Omental fat pad (tissue), 4 donors: ENCODE results near the gene SMIM30. TPM values are rescaled to one million over a fixed set of nuclear protein-coding genes. Genes with fewer than 3 reads are reported as not detected.

ENCODE experiments used
- ATAC-seq: fragments of 150-250 bp; one replicate; pipeline ENCODE4 v1.9.1; 2016; ENCODE audit warnings: mild to moderate bottlenecking, moderate library complexity; ENCODE audit not compliant: low FRiP score
- DNase-seq: peaks from one replicate; pipeline ENCODE4 v3.0.0-alpha.2; 2019; ENCODE audit warnings: low spot score
- CTCF ChIP-seq, 3 donors: fragments of 450-650 bp; IDR thresholded peaks; one replicate each; pipeline ENCODE4 v1.5.1; 2016 to 2017; ENCODE audit warnings: antibody characterized with exemption in 3 of 3, mild to moderate bottlenecking in 3 of 3, moderate library complexity in 2 of 3
- total RNA-seq, 4 donors: library from RNA; depleted of rRNA; stranded (reverse); fragments of >200 nt; gene quantifications; one replicate each; pipeline ENCODE4 v1.1.0, GENCODE V29; 2016

SMIM30 gene
- total RNA-seq, 4 donors from 2014 or later: 24.7 to 49.0 (median 38.7) TPM

GRCh38 chr7:113143486-113144257 is 25.3 kb upstream of the SMIM30 start:
- DNase-seq: no peak
- no peak for TF ChIP-seq CTCF (IDR thresholded peaks at IDR 0.05)
- no peak for ATAC-seq

GRCh38 chr7:113142385-113143119 is 24.2 kb upstream of the SMIM30 start:
- ATAC-seq (no peak), DNase-seq (no peak)
- TF ChIP-seq CTCF (IDR thresholded peaks at IDR 0.05): no peak

DNA sequence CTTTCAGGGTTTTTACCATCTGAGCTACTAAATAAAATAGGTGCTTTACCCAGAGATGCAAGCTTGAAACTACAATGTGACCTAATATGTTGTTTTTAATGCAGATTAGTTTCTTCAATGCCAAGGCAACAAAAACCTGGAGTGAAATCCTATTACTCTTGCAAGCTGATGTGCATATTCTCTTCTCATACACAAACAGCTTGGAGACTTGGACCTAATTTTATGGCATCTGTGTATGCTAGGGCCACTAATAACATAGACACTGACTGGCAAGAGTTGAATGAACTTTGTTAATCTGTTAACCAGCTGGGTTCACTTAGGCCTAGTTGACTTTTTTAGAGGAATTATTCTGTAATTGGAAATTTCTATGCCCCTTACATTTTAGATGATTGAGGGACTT is 23.4 kb upstream of the SMIM30 start:
- no peak for ATAC-seq
- TF ChIP-seq CTCF (IDR thresholded peaks at IDR 0.05): no peak

GRCh38 chr7:113140956-113141355 is 22.6 kb upstream of the SMIM30 start:
- TF ChIP-seq CTCF (IDR thresholded peaks at IDR 0.05): no peak
- ATAC-seq (no peak), DNase-seq (no peak)

More for the DNA sequence above, 23.4 kb upstream of the SMIM30 start:
- no peak for DNase-seq

GRCh38 chr7:113137241-113137640 is 18.9 kb upstream of the SMIM30 start:
- no peak for ATAC-seq
- DNase-seq: no peak
- TF ChIP-seq CTCF (IDR thresholded peaks at IDR 0.05): no peak

GRCh38 chr7:113134025-113134424 is 15.7 kb upstream of the SMIM30 start:
- no peak for DNase-seq
- ATAC-seq: no peak
- TF ChIP-seq CTCF (IDR thresholded peaks at IDR 0.05): no peak
